Measurements from ENCODE around the gene PIK3C3.

PIK3C3 gene

GRCh38 chr18:42028247-42028832 is 73.3 kb downstream of the PIK3C3 start:
- peak; percentile 58 for DNase-seq (ENCODE audit: low read depth)
- TF ChIP-seq, protein P1, sequence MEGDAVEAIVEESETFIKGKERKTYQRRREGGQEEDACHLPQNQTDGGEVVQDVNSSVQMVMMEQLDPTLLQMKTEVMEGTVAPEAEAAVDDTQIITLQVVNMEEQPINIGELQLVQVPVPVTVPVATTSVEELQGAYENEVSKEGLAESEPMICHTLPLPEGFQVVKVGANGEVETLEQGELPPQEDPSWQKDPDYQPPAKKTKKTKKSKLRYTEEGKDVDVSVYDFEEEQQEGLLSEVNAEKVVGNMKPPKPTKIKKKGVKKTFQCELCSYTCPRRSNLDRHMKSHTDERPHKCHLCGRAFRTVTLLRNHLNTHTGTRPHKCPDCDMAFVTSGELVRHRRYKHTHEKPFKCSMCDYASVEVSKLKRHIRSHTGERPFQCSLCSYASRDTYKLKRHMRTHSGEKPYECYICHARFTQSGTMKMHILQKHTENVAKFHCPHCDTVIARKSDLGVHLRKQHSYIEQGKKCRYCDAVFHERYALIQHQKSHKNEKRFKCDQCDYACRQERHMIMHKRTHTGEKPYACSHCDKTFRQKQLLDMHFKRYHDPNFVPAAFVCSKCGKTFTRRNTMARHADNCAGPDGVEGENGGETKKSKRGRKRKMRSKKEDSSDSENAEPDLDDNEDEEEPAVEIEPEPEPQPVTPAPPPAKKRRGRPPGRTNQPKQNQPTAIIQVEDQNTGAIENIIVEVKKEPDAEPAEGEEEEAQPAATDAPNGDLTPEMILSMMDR (conservative IDR thresholded peaks at IDR 0.05; ENCODE audit: low read length), result peak; percentile 93
- no peak overlapping the region for H3K4me3 ChIP-seq (ENCODE audit: low read length)

DNA sequence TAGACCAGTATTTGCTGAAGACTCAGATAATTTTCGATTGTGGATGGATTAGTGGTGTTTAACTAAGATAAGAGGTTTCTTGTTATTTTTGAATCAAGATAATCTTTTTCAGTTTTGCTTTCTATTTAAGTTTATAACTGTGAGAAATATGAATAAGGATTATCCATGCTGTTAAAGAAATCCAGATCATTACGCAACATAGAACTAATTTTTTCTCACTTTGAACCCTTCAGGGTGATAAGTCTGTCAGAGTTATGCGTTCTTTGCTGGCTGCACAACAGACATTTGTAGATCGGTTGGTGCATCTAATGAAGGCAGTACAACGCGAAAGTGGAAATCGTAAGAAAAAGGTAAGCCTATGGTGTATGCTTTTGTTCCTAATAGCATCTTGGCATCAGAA is 74.1 kb downstream of the PIK3C3 start:
- DNase-seq (ENCODE audit: low read depth), result no peak
- H3K4me3 ChIP-seq (ENCODE audit: low read length), result no peak overlapping the region
- TF ChIP-seq, protein P1 (conservative IDR thresholded peaks at IDR 0.05; ENCODE audit: low read length), result no peak

DNA sequence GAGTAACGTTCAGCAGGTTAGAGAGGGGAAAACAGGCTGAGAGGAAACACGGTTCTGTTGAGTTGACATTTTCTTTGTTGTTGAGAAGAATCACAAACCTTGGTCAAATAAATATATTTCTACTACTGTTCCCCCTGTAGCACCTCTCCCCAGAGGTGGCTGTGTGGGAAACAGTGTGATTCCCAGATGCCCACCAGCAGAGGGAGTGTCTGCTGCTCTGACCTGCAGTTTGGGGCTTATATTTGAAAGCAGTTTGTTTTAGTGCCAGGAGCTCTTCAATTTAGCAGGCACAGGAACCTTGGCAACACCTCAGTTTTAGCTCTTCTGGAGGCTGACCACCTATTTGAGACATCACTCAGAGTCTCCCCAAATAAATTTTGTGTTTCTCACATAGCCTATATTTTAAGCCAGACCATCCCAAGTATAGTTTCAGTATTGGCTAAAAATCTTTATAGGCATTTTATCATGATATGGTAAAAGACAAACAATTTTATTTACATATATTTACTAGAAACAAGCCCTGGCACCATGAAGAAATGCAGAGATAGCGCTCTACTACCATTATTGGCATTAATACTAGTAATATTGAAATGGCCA is 75.7 kb downstream of the PIK3C3 start:
- DNase-seq (ENCODE audit: low read depth), result peak; percentile 24
- TF ChIP-seq, protein P1 (conservative IDR thresholded peaks at IDR 0.05; ENCODE audit: low read length), result peak; percentile 67
- H3K4me3 ChIP-seq (ENCODE audit: low read length), result no peak overlapping the region

DNA sequence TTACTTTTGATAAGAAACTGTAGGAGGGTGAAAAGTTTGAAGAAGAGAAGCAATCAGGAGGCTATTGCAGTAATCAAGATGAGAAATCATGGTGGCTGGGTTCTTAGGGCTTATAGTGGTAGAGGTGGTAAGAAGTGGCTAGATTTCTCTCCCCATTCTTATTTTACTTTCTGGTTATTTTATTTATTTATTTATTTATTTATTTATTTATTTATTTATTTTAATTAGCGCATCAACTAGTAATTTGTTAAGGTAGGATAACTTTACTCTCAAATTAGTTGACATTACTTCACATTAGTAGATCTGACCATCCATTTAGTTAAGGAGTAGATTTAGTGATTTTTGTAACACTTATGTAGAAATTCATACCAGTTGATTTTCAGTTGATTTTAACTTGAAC is 77.4 kb downstream of the PIK3C3 start:
- DNase-seq (ENCODE audit: low read depth), result no peak
- TF ChIP-seq, protein P1 (conservative IDR thresholded peaks at IDR 0.05; ENCODE audit: low read length), result no peak

DNA sequence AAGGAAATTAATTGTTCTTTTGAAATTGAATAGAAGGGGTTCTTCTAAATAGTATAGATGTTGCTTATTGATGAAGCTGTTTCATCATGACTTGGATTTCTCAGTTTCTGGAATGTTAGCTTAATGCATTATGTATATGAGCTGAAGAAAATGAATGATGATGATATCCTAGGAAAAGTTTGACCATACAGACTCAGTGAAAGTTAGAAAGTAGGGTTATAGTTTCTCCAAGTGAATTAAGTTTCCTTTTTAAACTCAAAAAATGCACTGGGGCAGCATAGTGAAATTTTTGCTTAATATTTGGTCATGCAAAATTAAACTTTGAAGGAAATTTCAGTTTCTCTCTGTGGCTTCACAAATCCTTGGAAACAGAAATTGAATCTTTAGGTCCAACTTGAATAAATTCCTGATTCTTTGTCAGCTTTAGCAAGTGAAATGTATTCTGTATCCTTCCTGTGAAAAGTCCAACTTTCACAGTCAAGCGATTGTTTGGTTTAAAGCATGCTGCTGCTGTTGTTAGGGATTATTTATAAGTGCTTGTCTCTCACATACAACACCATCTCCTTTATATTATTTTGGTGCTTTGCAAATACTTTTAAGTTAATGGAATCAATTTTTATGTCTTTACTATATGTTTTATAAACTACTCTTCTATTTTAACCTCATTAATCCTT is 78.2 kb downstream of the PIK3C3 start:
- no peak overlapping the region for H3K4me3 ChIP-seq (ENCODE audit: low read length)
- DNase-seq (ENCODE audit: low read depth), result no peak

More for the DNA sequence above, 77.4 kb downstream of the PIK3C3 start:
- H3K4me3 ChIP-seq (ENCODE audit: low read length), result no peak overlapping the region

GRCh38 chr18:42038936-42039335 is 83.9 kb downstream of the PIK3C3 start:
- H3K4me3 ChIP-seq (ENCODE audit: low read length), result no peak overlapping the region
- TF ChIP-seq, protein P1 (conservative IDR thresholded peaks at IDR 0.05; ENCODE audit: low read length), result no peak
- DNase-seq (ENCODE audit: low read depth), result peak; percentile 99

More for the DNA sequence above, 78.2 kb downstream of the PIK3C3 start:
- TF ChIP-seq, protein P1 (conservative IDR thresholded peaks at IDR 0.05; ENCODE audit: low read length), result no peak

GRCh38 chr18:42039396-42039795 is 84.4 kb downstream of the PIK3C3 start:
- TF ChIP-seq, protein P1 (conservative IDR thresholded peaks at IDR 0.05; ENCODE audit: low read length), result no peak
- DNase-seq (ENCODE audit: low read depth), result no peak
- H3K4me3 ChIP-seq (ENCODE audit: low read length), result no peak overlapping the region
